Activated T-cell treated with anti-CD3 and anti-CD28 coated beads, Interleukin-2, amount 50 U/mL, for 72 hours (primary cell): ENCODE results near the gene TCF4. TPM values are rescaled to one million over a fixed set of nuclear protein-coding genes. Genes with fewer than 3 reads are reported as not detected.
A peak's percentile ranks its signal among the peaks of the same experiment; 100 is the strongest.

Source experiments
- ATAC-seq, 2 donors: fragments of 150-1000 bp; cut with Tn5 transposase; replicated peaks in 1 of 2; 2 replicates each; pipeline ENCODE4 v1.10.0; 2021; ENCODE audit warnings: moderate library complexity in 2 of 2, mild to moderate bottlenecking in 1 of 2
- DNase-seq, 2 donors: peaks; one replicate each; pipeline ENCODE4 v3.0.0; 2021 to 2022; ENCODE audit warnings: mixed read lengths in 1 of 2
- H3K27ac Mint-ChIP-seq: one replicate; pipeline ENCODE4 v1.8.0; 2022; ENCODE audit warnings: mild to moderate bottlenecking, moderate library complexity, mixed read lengths
- H3K27me3 Mint-ChIP-seq: one replicate; pipeline ENCODE4 v1.8.0; 2022; ENCODE audit warnings: low read depth, mixed read lengths
- H3K36me3 Mint-ChIP-seq, 2 donors: one replicate each; pipeline ENCODE4 v1.8.0; 2022; ENCODE audit warnings: mixed read lengths in 2 of 2, mild to moderate bottlenecking in 1 of 2; ENCODE audit not compliant: insufficient read depth in 2 of 2
- H3K4me1 Mint-ChIP-seq: one replicate; pipeline ENCODE4 v1.8.0; 2022; ENCODE audit warnings: low read depth, mixed read lengths
- H3K4me3 Mint-ChIP-seq, 2 donors: one replicate each; pipeline ENCODE4 v1.8.0; 2022; ENCODE audit warnings: mild to moderate bottlenecking in 2 of 2, mixed read lengths in 2 of 2, moderate library complexity in 2 of 2
- H3K9me3 Mint-ChIP-seq, 2 donors: one replicate each; pipeline ENCODE4 v1.8.0; 2022; ENCODE audit warnings: mixed read lengths in 2 of 2
- total RNA-seq, 2 donors: library from RNA; stranded (reverse); gene quantifications; one replicate each; pipeline ENCODE4 v1.2.3, GENCODE V29; 2022

Gene TCF4
- total RNA-seq, 2 donors from 2014 or later = 1.8 to 2.4 TPM

GRCh38 chr18:55501982-55502710, 85.8 kb downstream of the TCF4 start:
- no peak overlapping the region for H3K4me3 Mint-ChIP-seq
- ATAC-seq = no peak

GRCh38 chr18:55501579-55501978, 86.4 kb downstream of the TCF4 start:
- ATAC-seq = no peak
- H3K27me3 Mint-ChIP-seq = peaks cover 11% of the 10 kb centered on the region
- H3K9me3 Mint-ChIP-seq = no peaks in the 10 kb centered on the region
- no peaks in the 10 kb centered on the region for H3K36me3 Mint-ChIP-seq
- H3K27ac Mint-ChIP-seq = no peak overlapping the region
- no peak for DNase-seq
- peaks cover 10% of the 10 kb centered on the region for H3K4me1 Mint-ChIP-seq
- no peak overlapping the region for H3K4me3 Mint-ChIP-seq

More at GRCh38 chr18:55501982-55502710, 85.8 kb downstream of the TCF4 start:
- H3K4me1 Mint-ChIP-seq = peaks cover 10% of the 10 kb centered on the region
- H3K36me3 Mint-ChIP-seq = no peaks in the 10 kb centered on the region
- H3K27ac Mint-ChIP-seq = no peak overlapping the region
- peaks cover 11% of the 10 kb centered on the region for H3K27me3 Mint-ChIP-seq
- H3K9me3 Mint-ChIP-seq = no peaks in the 10 kb centered on the region
- DNase-seq = no peak

GRCh38 chr18:55500316-55501086, 87.5 kb downstream of the TCF4 start:
- no peak for ATAC-seq
- H3K36me3 Mint-ChIP-seq = no peaks in the 10 kb centered on the region
- peaks cover 11% of the 10 kb centered on the region for H3K27me3 Mint-ChIP-seq
- DNase-seq = no peak
- no peaks in the 10 kb centered on the region for H3K9me3 Mint-ChIP-seq
- H3K27ac Mint-ChIP-seq = no peak overlapping the region
- no peak overlapping the region for H3K4me3 Mint-ChIP-seq
- peaks cover 10% of the 10 kb centered on the region for H3K4me1 Mint-ChIP-seq

- ATAC-seq (no peak), DNase-seq (no peak)
- H3K27me3 Mint-ChIP-seq = peaks cover 11% of the 10 kb centered on the region
- H3K4me3 Mint-ChIP-seq = no peak overlapping the region
- H3K36me3 Mint-ChIP-seq = no peaks in the 10 kb centered on the region
- no peak overlapping the region for H3K27ac Mint-ChIP-seq
- H3K9me3 Mint-ChIP-seq = no peaks in the 10 kb centered on the region
- peaks cover 10% of the 10 kb centered on the region for H3K4me1 Mint-ChIP-seq
These were observed 88.5 kb downstream of the TCF4 start for GRCh38 chr18:55499526-55499925.

GRCh38 chr18:55497825-55498403, 90.1 kb downstream of the TCF4 start:
- H3K9me3 Mint-ChIP-seq = no peaks in the 10 kb centered on the region
- H3K36me3 Mint-ChIP-seq = no peaks in the 10 kb centered on the region
- peaks cover 15% of the 10 kb centered on the region for H3K27me3 Mint-ChIP-seq
- peaks cover 10% of the 10 kb centered on the region for H3K4me1 Mint-ChIP-seq
- no peak overlapping the region for H3K4me3 Mint-ChIP-seq
- no peak overlapping the region for H3K27ac Mint-ChIP-seq
- DNase-seq = no peak
- ATAC-seq = no peak

GRCh38 chr18:55494899-55495298, 93.1 kb downstream of the TCF4 start:
- Mint-ChIP-seq H3K27ac (no peak overlapping the region), H3K4me3 (no peak overlapping the region), H3K9me3 (no peaks in the 10 kb centered on the region), H3K4me1 (peaks cover 8% of the 10 kb centered on the region), H3K27me3 (peaks cover 40% of the 10 kb centered on the region), H3K36me3 (no peaks in the 10 kb centered on the region)
- ATAC-seq (no peak), DNase-seq (no peak)

- Mint-ChIP-seq H3K4me3 (no peak overlapping the region), H3K27ac (no peak overlapping the region), H3K4me1 (peaks cover 12% of the 10 kb centered on the region), H3K9me3 (no peaks in the 10 kb centered on the region), H3K36me3 (no peaks in the 10 kb centered on the region), H3K27me3 (peaks cover 40% of the 10 kb centered on the region)
- DNase-seq (no peak), ATAC-seq (no peak)
These were observed 93.6 kb downstream of the TCF4 start for GRCh38 chr18:55494441-55494840.

- Mint-ChIP-seq H3K4me1 (peaks cover 23% of the 10 kb centered on the region), H3K36me3 (no peaks in the 10 kb centered on the region)
These were observed 96.4 kb downstream of the TCF4 start for GRCh38 chr18:55491616-55492015.

GRCh38 chr18:55489034-55489986, 98.7 kb downstream of the TCF4 start:
- peak overlapping the region; percentile 63 to 66 for H3K4me3 Mint-ChIP-seq
- no peak overlapping the region for H3K27ac Mint-ChIP-seq
- DNase-seq = peak; percentile 53 to 66
- peaks cover 29% of the 10 kb centered on the region for H3K4me1 Mint-ChIP-seq
- H3K9me3 Mint-ChIP-seq = no peaks in the 10 kb centered on the region
- peak; percentile 92 to 95 for ATAC-seq
- H3K36me3 Mint-ChIP-seq = no peaks in the 10 kb centered on the region
- peaks cover 56% of the 10 kb centered on the region for H3K27me3 Mint-ChIP-seq

More at GRCh38 chr18:55491616-55492015, 96.4 kb downstream of the TCF4 start:
- Mint-ChIP-seq H3K9me3 (no peaks in the 10 kb centered on the region), H3K27ac (no peak overlapping the region), H3K4me3 (no peak overlapping the region), H3K27me3 (peaks cover 40% of the 10 kb centered on the region)
- no peak for DNase-seq
- no peak for ATAC-seq

- H3K9me3 Mint-ChIP-seq = no peaks in the 10 kb centered on the region
- H3K27me3 Mint-ChIP-seq = peaks cover 56% of the 10 kb centered on the region
- ATAC-seq (no peak), DNase-seq (no peak)
- H3K4me1 Mint-ChIP-seq = peaks cover 29% of the 10 kb centered on the region
- H3K4me3 Mint-ChIP-seq = peak overlapping the region in 1 of 2 donors; percentile 63
- H3K36me3 Mint-ChIP-seq = no peaks in the 10 kb centered on the region
- no peak overlapping the region for H3K27ac Mint-ChIP-seq
These were observed 99.5 kb downstream of the TCF4 start for GRCh38 chr18:55488473-55488872.

GRCh38 chr18:55487997-55488396, 100.0 kb downstream of the TCF4 start:
- H3K4me1 Mint-ChIP-seq = peaks cover 29% of the 10 kb centered on the region
- ATAC-seq (no peak), DNase-seq (no peak)
- H3K36me3 Mint-ChIP-seq = no peaks in the 10 kb centered on the region
- no peak overlapping the region for H3K27ac Mint-ChIP-seq
- H3K27me3 Mint-ChIP-seq = peaks cover 53% of the 10 kb centered on the region
- peak overlapping the region in 1 of 2 donors; percentile 29 for H3K4me3 Mint-ChIP-seq
- H3K9me3 Mint-ChIP-seq = no peaks in the 10 kb centered on the region

- no peak overlapping the region for H3K4me3 Mint-ChIP-seq
- peaks cover 42% of the 10 kb centered on the region for H3K27me3 Mint-ChIP-seq
- no peak for ATAC-seq
- H3K4me1 Mint-ChIP-seq = peaks cover 29% of the 10 kb centered on the region
- no peaks in the 10 kb centered on the region for H3K9me3 Mint-ChIP-seq
- no peak overlapping the region for H3K27ac Mint-ChIP-seq
- no peaks in the 10 kb centered on the region for H3K36me3 Mint-ChIP-seq
- DNase-seq = no peak
These were observed 101.1 kb downstream of the TCF4 start for GRCh38 chr18:55486936-55487335.
